Measurements from ENCODE around the gene CDC42EP1.

CDC42EP1 gene

GRCh38 chr22:37521236-37521739, 39.0 kb upstream of the CDC42EP1 start:
- no peaks in the 10 kb centered on the region for H4K20me1 ChIP-seq (ENCODE audit: insufficient read depth, low read length)
- H3K9me2 ChIP-seq (replicated peaks; ENCODE audit: insufficient read depth, low read length), result no peaks in the 10 kb centered on the region
- DNase-seq, result no peak
- no peak overlapping the region for H3K4me3 ChIP-seq (ENCODE audit: low read length)
- no peaks in the 10 kb centered on the region for H3F3A ChIP-seq (ENCODE audit: insufficient read depth, low read length)
- no peaks in the 10 kb centered on the region for H3K4me1 ChIP-seq (ENCODE audit: low read length)
- H3K27ac ChIP-seq (ENCODE audit: low read length), result no peak overlapping the region
- no peak overlapping the region for H3K9ac ChIP-seq (ENCODE audit: low read length)
- no peak overlapping the region for H3K4me2 ChIP-seq (ENCODE audit: low read depth, low read length)
- no peak overlapping the region for H2AFZ ChIP-seq (ENCODE audit: low read length)
- H3K9me3 ChIP-seq (replicated peaks; ENCODE audit: insufficient read depth, low read length), result no peaks in the 10 kb centered on the region
- H3K27me3 ChIP-seq (replicated peaks; ENCODE audit: insufficient read depth, low read length), result peaks cover 91% of the 10 kb centered on the region
- TF ChIP-seq EZH2phosphoT487 (IDR thresholded peaks at IDR 0.05; ENCODE audit: low read length) (no peak), EZH2 (optimal IDR thresholded peaks at IDR 0.05; ENCODE audit: low read depth, low read length) (no peak), CTCF (IDR thresholded peaks at IDR 0.05; ENCODE audit: low read length) (no peak)
- no peaks in the 10 kb centered on the region for H3K36me3 ChIP-seq (replicated peaks; ENCODE audit: insufficient read depth, low read length)
- H3K79me2 ChIP-seq (ENCODE audit: low read length), result no peaks in the 10 kb centered on the region

GRCh38 chr22:37522482-37522881, 37.8 kb upstream of the CDC42EP1 start:
- H3K4me2 ChIP-seq (ENCODE audit: low read depth, low read length), result no peak overlapping the region
- peaks cover 88% of the 10 kb centered on the region for H3K27me3 ChIP-seq (replicated peaks; ENCODE audit: insufficient read depth, low read length)
- no peaks in the 10 kb centered on the region for H3F3A ChIP-seq (ENCODE audit: insufficient read depth, low read length)
- no peaks in the 10 kb centered on the region for H3K9me3 ChIP-seq (replicated peaks; ENCODE audit: insufficient read depth, low read length)
- no peak for DNase-seq
- H2AFZ ChIP-seq (ENCODE audit: low read length), result no peak overlapping the region
- H3K79me2 ChIP-seq (ENCODE audit: low read length), result no peaks in the 10 kb centered on the region
- no peaks in the 10 kb centered on the region for H4K20me1 ChIP-seq (ENCODE audit: insufficient read depth, low read length)
- H3K4me3 ChIP-seq (ENCODE audit: low read length), result no peak overlapping the region
- H3K9ac ChIP-seq (ENCODE audit: low read length), result no peak overlapping the region
- TF ChIP-seq EZH2 (optimal IDR thresholded peaks at IDR 0.05; ENCODE audit: low read depth, low read length) (no peak), EZH2phosphoT487 (IDR thresholded peaks at IDR 0.05; ENCODE audit: low read length) (no peak), CTCF (IDR thresholded peaks at IDR 0.05; ENCODE audit: low read length) (no peak)
- no peak overlapping the region for H3K27ac ChIP-seq (ENCODE audit: low read length)
- no peaks in the 10 kb centered on the region for H3K36me3 ChIP-seq (replicated peaks; ENCODE audit: insufficient read depth, low read length)
- H3K4me1 ChIP-seq (ENCODE audit: low read length), result no peaks in the 10 kb centered on the region
- H3K9me2 ChIP-seq (replicated peaks; ENCODE audit: insufficient read depth, low read length), result no peaks in the 10 kb centered on the region

- H2AFZ ChIP-seq (ENCODE audit: low read length), result no peak overlapping the region
- H3K27ac ChIP-seq (ENCODE audit: low read length), result no peak overlapping the region
- H3K9me2 ChIP-seq (replicated peaks; ENCODE audit: insufficient read depth, low read length), result no peaks in the 10 kb centered on the region
- H3K4me1 ChIP-seq (ENCODE audit: low read length), result no peaks in the 10 kb centered on the region
- H3K9ac ChIP-seq (ENCODE audit: low read length), result no peak overlapping the region
- H3F3A ChIP-seq (ENCODE audit: insufficient read depth, low read length), result no peaks in the 10 kb centered on the region
- H4K20me1 ChIP-seq (ENCODE audit: insufficient read depth, low read length), result no peaks in the 10 kb centered on the region
- DNase-seq, result no peak
- H3K4me3 ChIP-seq (ENCODE audit: low read length), result no peak overlapping the region
- H3K27me3 ChIP-seq (replicated peaks; ENCODE audit: insufficient read depth, low read length), result peaks cover 65% of the 10 kb centered on the region
- no peaks in the 10 kb centered on the region for H3K9me3 ChIP-seq (replicated peaks; ENCODE audit: insufficient read depth, low read length)
- H3K79me2 ChIP-seq (ENCODE audit: low read length), result no peaks in the 10 kb centered on the region
- TF ChIP-seq CTCF (IDR thresholded peaks at IDR 0.05; ENCODE audit: low read length), result no peak
- TF ChIP-seq EZH2 (optimal IDR thresholded peaks at IDR 0.05; ENCODE audit: low read depth, low read length), result no peak
- TF ChIP-seq EZH2phosphoT487 (IDR thresholded peaks at IDR 0.05; ENCODE audit: low read length), result no peak
- no peak overlapping the region for H3K4me2 ChIP-seq (ENCODE audit: low read depth, low read length)
- no peaks in the 10 kb centered on the region for H3K36me3 ChIP-seq (replicated peaks; ENCODE audit: insufficient read depth, low read length)
Measured at GRCh38 chr22:37525073-37525745, 35.1 kb upstream of the CDC42EP1 start.
